ENCODE data around the gene ECT2.
"Not testable (repeated sequence)": the region's sequence is repeated elsewhere in the genome, so short reads cannot be mapped to it uniquely, and the experiment has no call there.

The ECT2 gene

DNA sequence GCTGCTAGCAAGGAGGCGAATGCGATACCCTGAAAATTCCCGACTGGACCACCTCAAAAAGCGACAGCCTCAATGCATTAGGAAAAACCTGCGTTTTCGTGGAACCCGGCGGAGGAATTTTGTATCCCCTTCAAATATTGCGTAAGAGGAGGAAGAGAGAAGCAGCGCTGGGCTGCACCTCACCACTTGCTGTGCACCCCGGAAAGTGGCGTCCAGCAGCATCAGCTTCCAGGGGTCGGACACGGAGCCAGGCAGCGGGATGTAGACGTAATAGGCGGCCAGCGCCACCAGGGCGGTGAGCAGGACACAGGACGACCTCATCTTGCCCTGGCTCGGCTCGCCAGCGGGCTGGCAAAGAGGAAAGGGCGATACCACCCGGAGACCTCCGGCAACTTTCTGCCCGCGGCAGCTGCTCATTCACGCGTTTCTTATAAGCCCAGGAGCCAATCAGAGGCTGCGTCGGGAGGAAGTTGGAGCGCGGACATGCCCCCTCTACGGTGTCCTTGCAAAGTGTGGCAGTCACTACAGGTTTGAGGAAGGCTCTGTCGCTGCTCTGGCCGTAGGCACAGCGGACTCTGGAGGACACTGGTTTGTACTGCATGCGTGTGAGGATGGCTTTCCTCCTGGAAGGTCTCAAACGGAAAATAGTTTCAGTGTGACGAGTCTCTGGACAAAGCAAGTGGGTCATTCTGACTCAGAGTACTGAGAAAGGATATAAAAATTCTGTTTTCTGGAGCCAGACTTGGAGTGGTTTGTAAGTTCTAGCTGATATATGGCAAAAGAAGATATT, 39.7 kb upstream of the ECT2 start, which contains the start of gene NCEH1:
Gene NCEH1, minus strand, starts transcription at position 404 of the 790 bp plus-strand sequence. Its CDS starts 83 bp downstream, at position 321.
- Histone ChIP-seq H3K27me3 (no peaks in the 10 kb centered on the region; the same call in 1 of the 2 replicates), H3K4me1 (no peaks in the 10 kb centered on the region), H3K9me3 (no peaks in the 10 kb centered on the region), H3K4me3 (ENCODE audit: low read depth, low read length) (peak within 1 kb of the TSS; percentile 99), H3K36me3 (no peaks in the 10 kb centered on the region)
- peak; percentile 92 for DNase-seq
- TF ChIP-seq, protein P1, sequence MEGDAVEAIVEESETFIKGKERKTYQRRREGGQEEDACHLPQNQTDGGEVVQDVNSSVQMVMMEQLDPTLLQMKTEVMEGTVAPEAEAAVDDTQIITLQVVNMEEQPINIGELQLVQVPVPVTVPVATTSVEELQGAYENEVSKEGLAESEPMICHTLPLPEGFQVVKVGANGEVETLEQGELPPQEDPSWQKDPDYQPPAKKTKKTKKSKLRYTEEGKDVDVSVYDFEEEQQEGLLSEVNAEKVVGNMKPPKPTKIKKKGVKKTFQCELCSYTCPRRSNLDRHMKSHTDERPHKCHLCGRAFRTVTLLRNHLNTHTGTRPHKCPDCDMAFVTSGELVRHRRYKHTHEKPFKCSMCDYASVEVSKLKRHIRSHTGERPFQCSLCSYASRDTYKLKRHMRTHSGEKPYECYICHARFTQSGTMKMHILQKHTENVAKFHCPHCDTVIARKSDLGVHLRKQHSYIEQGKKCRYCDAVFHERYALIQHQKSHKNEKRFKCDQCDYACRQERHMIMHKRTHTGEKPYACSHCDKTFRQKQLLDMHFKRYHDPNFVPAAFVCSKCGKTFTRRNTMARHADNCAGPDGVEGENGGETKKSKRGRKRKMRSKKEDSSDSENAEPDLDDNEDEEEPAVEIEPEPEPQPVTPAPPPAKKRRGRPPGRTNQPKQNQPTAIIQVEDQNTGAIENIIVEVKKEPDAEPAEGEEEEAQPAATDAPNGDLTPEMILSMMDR (IDR thresholded peaks at IDR 0.05; ENCODE audit: low read depth, low read length), result peak; percentile 90

DNA sequence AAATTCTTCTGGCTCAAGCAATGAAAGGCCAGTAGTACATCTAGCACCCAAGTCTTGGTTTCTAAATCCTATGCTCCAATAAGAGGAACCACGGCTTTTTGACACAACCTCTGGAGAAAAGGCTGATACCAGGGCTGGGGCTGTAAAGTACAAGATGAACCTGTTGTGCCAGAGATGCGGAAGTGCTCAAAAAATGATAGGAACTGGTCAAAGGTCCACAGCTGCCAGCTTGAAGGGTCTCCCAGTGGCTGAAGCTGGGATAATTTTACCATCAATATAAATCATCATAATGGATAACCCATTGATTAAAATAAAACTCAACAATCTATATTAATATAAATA, 39.1 kb upstream of the ECT2 start:
- DNase-seq, result no peak
- Histone ChIP-seq H3K9me3 (no peaks in the 10 kb centered on the region), H3K4me3 (ENCODE audit: low read depth, low read length) (peak overlapping the region; percentile 99), H3K27me3 (no peaks in the 10 kb centered on the region; the same call in 1 of the 2 replicates), H3K36me3 (no peaks in the 10 kb centered on the region), H3K4me1 (no peaks in the 10 kb centered on the region)
- TF ChIP-seq, protein P1 (IDR thresholded peaks at IDR 0.05; ENCODE audit: low read depth, low read length), result no peak

DNA sequence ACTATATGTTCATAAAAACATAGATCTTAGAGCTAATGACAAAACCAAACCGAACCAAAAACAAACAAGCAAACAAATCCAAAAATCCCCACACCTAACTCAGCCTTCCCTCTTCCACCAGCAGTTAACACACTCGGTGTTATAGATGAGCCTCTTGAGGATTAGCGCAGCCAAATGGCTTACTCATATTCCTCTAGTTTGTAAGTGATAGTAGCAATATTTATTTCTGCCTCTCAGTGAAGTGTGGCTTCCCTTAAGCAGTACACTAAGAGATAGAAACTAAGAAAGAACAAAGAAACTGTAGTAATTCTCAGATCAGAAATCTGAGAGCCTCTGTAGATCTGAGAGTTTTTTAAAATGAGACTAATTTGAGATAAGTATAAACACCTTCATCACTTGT, 37.2 kb upstream of the ECT2 start:
- TF ChIP-seq, protein P1 (IDR thresholded peaks at IDR 0.05; ENCODE audit: low read depth, low read length), result no peak
- Histone ChIP-seq H3K36me3 (no peaks in the 10 kb centered on the region), H3K9me3 (no peaks in the 10 kb centered on the region), H3K27me3 (no peaks in the 10 kb centered on the region; the same call in 1 of the 2 replicates), H3K4me3 (ENCODE audit: low read depth, low read length) (no peak overlapping the region), H3K4me1 (no peaks in the 10 kb centered on the region)
- no peak for DNase-seq

DNA sequence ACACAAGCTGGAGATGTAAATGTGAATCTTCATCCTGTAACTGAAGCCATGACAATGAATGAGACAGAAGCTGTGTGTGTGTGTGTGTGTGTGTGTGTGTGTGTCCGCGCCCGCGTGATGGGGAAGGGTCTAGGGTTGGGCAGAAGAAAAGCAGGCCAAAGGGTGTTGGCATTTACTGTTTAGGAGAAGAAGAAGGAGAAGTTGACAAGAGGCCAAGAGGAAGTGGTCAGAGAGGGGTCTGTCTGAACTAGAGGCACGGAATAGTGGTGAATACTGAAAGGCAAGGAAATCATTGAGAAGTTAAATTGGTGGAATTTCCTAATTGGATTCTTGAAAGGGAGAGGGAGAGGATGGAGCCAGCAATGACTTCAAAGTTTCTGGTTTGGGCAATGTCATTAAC, 34.0 kb upstream of the ECT2 start:
- Histone ChIP-seq H3K36me3 (no peaks in the 10 kb centered on the region), H3K27me3 (no peaks in the 10 kb centered on the region; the same call in 1 of the 2 replicates), H3K4me3 (ENCODE audit: low read depth, low read length) (no peak overlapping the region), H3K4me1 (no peaks in the 10 kb centered on the region), H3K9me3 (no peaks in the 10 kb centered on the region)
- no peak for DNase-seq
- TF ChIP-seq, protein P1 (IDR thresholded peaks at IDR 0.05; ENCODE audit: low read depth, low read length), result no peak

DNA sequence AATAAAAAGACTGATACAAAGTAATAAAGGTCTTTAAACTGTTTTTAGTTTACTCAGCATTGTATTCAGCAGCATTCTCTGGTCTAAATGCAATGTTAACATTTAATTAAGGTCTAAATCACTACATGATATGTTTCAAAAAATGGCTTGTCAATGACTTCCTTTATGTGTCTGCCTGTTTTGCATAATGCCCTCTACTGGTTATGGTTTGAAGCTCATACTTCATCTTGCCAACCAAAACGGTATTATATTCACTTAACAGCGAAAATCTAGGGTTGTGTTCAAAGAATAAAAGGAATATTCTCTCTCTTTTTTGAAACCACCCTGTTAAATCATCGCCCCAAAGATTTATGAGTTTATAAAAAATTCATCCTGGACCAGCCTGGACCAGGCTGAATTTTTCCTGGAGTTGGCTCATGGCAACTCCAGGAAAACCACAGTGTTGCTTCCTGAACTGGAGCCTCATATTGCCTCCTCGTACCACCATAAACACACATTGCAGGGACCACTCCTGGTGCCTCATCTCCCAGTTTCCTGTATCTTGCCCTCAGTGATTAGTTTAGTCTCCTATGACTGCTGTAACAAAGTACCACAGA, 32.9 kb upstream of the ECT2 start:
- H3K9me3 ChIP-seq, result no peaks in the 10 kb centered on the region
- H3K4me1 ChIP-seq, result no peaks in the 10 kb centered on the region
- no peaks in the 10 kb centered on the region; the same call in 1 of the 2 replicates for H3K27me3 ChIP-seq
- TF ChIP-seq, protein P1 (IDR thresholded peaks at IDR 0.05; ENCODE audit: low read depth, low read length), result peak; percentile 56
- H3K36me3 ChIP-seq, result no peaks in the 10 kb centered on the region
- no peak for DNase-seq
- H3K4me3 ChIP-seq (ENCODE audit: low read depth, low read length), result no peak overlapping the region

DNA sequence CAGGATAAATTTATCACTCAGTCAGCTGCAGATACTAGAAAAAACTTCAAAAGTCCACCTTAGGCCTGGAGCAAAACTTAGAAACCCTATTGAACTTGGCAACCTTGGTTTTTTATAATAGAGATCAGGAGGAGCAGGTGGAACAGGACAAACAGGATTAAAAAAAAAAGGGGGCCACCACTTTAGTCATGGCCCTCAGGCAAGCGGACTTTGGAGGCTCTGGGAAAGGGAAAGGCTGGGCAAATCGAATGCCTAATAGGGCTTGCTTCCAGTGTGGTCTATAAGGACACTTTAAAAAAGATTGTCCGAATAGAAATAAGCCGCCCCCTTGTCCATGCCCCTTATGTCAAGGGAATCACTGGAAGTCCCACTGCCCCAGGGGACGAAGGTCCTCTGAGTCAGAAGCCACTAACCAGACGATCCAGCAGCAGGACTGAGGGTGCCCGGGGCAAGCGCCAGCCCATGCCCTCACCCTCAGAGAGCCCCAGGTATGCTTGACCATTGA, 27.9 kb upstream of the ECT2 start:
- not testable (repeated sequence) for H3K36me3 ChIP-seq; H3K9me3 ChIP-seq; H3K27me3 ChIP-seq; H3K4me3 ChIP-seq (ENCODE audit: low read depth, low read length); H3K4me1 ChIP-seq; DNase-seq
